ENCODE results near the gene LACC1. TPM values are rescaled to one million over a fixed set of nuclear protein-coding genes. Genes with fewer than 3 reads are reported as not detected.

LACC1 gene
- total RNA-seq, 1 donor from 2014 or later = 11.9 TPM

DNA sequence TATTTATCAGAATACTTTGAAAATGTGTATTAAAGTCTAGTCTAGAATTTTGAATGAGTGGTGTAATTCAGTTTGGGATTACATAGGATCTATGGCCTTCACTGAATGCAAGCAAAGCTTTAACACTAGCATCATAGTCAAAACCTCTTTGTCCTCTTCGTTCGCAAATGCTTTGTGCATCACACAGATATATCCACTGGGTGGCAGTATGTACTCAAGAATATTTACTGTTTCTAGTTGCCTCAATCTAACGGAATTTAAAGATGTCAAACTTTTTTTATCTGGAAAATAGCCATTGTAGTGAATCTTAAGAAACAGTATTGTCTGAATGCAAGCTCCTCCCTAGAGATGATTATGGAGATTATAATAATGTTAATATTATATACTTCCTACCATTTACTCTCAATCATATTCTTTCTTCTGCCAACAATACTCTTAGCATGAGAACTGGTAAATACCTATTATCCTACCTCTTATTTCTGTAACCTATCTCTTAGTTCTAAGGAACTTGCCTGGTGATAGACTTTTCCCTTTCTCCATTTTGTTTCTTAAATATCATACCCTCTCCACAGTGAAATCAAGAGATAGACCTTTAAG lies 25.8 kb downstream of the LACC1 start:
- H3K27ac ChIP-seq = no peak overlapping the region
- ATAC-seq (peak; percentile 75 to 78), DNase-seq (no peak)
- H3K9me3 ChIP-seq = no peaks in the 10 kb centered on the region
- TF ChIP-seq, protein P1, sequence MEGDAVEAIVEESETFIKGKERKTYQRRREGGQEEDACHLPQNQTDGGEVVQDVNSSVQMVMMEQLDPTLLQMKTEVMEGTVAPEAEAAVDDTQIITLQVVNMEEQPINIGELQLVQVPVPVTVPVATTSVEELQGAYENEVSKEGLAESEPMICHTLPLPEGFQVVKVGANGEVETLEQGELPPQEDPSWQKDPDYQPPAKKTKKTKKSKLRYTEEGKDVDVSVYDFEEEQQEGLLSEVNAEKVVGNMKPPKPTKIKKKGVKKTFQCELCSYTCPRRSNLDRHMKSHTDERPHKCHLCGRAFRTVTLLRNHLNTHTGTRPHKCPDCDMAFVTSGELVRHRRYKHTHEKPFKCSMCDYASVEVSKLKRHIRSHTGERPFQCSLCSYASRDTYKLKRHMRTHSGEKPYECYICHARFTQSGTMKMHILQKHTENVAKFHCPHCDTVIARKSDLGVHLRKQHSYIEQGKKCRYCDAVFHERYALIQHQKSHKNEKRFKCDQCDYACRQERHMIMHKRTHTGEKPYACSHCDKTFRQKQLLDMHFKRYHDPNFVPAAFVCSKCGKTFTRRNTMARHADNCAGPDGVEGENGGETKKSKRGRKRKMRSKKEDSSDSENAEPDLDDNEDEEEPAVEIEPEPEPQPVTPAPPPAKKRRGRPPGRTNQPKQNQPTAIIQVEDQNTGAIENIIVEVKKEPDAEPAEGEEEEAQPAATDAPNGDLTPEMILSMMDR (IDR thresholded peaks at IDR 0.05) = peak; percentile 83
- intact Hi-C loops (cut with DNase I) = loop anchor here (10.0 kb wide), 1 partner anchor 559 kb away; no protein-coding TSS in a partner anchor
- no peaks in the 10 kb centered on the region for H3K27me3 ChIP-seq (ENCODE audit: low read depth)
- peaks cover 4% of the 10 kb centered on the region for H3K4me1 ChIP-seq
- no peak overlapping the region for H3K4me3 ChIP-seq
- H3K36me3 ChIP-seq = no peaks in the 10 kb centered on the region

DNA sequence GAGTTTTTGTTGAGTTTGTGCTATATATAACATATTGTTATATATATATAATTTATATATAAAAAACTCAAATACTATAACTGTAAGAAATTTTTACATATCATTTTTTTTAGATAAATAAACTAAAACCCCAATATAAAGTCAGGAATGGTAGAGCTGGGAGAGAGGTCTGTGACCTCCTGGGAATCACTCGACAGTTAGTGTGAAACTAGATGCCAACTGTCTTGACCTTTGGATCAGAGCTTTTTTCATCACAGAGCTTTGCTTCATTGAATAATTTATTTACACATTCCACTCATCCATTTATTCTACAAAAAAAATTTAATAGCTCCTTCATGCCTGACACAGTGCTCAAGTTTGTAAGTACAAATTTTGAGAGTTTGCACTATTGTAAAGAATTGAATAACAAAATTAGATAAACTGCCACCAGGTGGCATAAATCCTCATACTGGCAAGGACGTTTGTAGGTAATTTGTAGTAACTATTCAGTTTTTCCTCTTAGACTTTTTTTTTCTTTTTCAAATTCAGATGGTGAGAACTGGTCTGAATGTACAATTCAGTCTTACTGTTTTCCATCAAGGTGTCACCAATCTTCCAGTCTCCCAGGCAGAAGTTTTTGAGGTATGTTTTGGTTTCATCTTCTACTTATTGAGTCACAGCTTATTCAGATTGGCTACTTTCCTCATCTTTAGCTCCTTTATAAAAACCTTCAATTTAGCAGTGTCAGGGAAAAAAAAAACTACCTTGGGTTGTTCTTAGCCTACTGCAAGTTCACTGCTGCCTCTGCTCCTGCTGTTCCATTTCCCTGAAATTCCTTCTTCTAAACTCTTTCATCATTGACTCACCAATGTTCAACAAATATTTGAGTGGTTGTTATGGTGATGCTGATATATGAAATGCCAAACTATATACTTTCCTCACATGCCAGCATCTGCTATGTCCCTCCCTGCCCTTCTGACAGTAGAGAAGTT lies 28.7 kb downstream of the LACC1 start:
- ATAC-seq = peak in 1 of 2 donors; percentile 60
- TF ChIP-seq, protein P1 (IDR thresholded peaks at IDR 0.05) = peak; percentile 52
- no peaks in the 10 kb centered on the region for H3K36me3 ChIP-seq
- no peak overlapping the region for H3K4me3 ChIP-seq
- intact Hi-C loops (cut with DNase I) = loop anchor here (10.0 kb wide), 1 partner anchor 556 kb away; no protein-coding TSS in a partner anchor
- no peak for DNase-seq
- peaks cover 4% of the 10 kb centered on the region for H3K4me1 ChIP-seq
- H3K27ac ChIP-seq = no peak overlapping the region
- H3K27me3 ChIP-seq (ENCODE audit: low read depth) = no peaks in the 10 kb centered on the region
- H3K9me3 ChIP-seq = no peaks in the 10 kb centered on the region

DNA sequence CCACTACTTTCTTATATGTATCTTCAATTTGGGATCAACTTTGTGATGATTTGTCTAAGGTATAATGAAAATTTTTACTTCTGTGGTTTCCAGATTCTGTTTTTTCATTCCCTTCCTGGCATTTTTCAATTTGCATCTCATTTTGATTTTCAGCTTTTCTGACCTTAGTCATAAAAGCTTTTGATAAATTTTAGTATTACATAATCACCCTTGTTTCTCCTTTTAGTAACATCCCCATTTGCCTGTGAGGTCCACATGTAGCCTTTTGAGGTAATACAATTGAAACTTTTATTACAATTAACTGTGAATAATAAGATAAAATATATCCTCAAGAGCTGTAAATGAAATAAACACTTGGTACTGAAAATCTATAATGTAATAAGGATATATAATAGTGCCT lies 31.2 kb downstream of the LACC1 start:
- no peaks in the 10 kb centered on the region for H3K9me3 ChIP-seq
- TF ChIP-seq, protein P1 (IDR thresholded peaks at IDR 0.05) = no peak
- peaks cover 4% of the 10 kb centered on the region for H3K4me1 ChIP-seq
- ATAC-seq (no peak), DNase-seq (no peak)
- no peaks in the 10 kb centered on the region for H3K36me3 ChIP-seq
- intact Hi-C loops (cut with DNase I) = loop anchor here (10.0 kb wide), 1 partner anchor 134 kb away; no protein-coding TSS in a partner anchor
- H3K27ac ChIP-seq = no peak overlapping the region
- H3K27me3 ChIP-seq (ENCODE audit: low read depth) = no peaks in the 10 kb centered on the region
- no peak overlapping the region for H3K4me3 ChIP-seq

DNA sequence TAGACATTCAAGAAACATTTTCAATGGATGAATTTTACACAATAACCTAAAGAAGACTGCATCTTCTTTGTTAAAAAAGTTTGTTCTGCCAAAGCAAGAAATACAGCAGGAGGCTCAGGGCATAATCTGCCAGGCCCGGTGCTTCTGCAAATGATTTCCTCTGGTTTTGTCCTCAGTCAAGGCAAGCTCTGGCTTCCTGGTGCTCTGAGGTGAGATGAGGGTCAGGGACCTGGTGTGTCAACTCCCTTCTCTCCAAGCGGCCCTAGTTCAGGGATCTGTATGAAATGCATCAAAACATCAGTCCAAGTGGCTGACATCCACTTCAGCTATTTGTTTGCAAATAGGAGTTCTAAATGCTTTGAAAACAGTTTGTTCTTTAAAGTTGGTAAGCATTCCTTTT lies 31.6 kb downstream of the LACC1 start:
- Histone ChIP-seq H3K36me3 (no peaks in the 10 kb centered on the region), H3K4me3 (no peak overlapping the region), H3K27ac (no peak overlapping the region), H3K4me1 (peaks cover 4% of the 10 kb centered on the region), H3K27me3 (ENCODE audit: low read depth) (no peaks in the 10 kb centered on the region), H3K9me3 (no peaks in the 10 kb centered on the region)
- DNase-seq (no peak), ATAC-seq (no peak)
- intact Hi-C loops (cut with DNase I) = loop anchor here (10.0 kb wide), 1 partner anchor 134 kb away; no protein-coding TSS in a partner anchor
- TF ChIP-seq, protein P1 (IDR thresholded peaks at IDR 0.05) = no peak

DNA sequence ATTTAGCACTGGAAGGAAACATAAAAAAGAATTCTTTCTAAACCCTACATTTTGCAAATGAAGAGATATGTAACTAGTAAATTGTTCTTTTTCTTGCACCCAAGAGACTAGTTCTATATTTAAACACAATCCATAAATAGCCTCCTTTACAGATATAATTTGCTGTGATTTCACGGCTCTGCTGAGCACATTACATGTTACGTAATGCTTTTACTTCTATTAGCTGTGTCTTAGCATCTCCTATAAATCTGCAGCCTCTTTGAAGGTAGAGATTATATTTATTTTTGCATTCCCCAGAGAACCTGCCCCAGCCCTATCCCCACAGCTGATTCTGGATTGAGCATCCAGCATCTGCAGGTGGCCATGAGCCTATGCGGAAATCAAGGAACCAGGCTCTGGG lies 32.2 kb downstream of the LACC1 start:
- no peaks in the 10 kb centered on the region for H3K27me3 ChIP-seq (ENCODE audit: low read depth)
- TF ChIP-seq, protein P1 (IDR thresholded peaks at IDR 0.05) = no peak
- intact Hi-C loops (cut with DNase I) = loop anchor here (10.0 kb wide), 1 partner anchor 133 kb away; no protein-coding TSS in a partner anchor

More for the DNA sequence above, 32.2 kb downstream of the LACC1 start:
- no peak for DNase-seq
- no peak overlapping the region for H3K27ac ChIP-seq
- ATAC-seq = no peak
- H3K9me3 ChIP-seq = no peaks in the 10 kb centered on the region
- no peak overlapping the region for H3K4me3 ChIP-seq
- H3K4me1 ChIP-seq = peaks cover 4% of the 10 kb centered on the region
- H3K36me3 ChIP-seq = no peaks in the 10 kb centered on the region
